ENCODE results near the gene PRSS27. TPM values are rescaled to one million over a fixed set of nuclear protein-coding genes. Genes with fewer than 3 reads are reported as not detected.

Gene PRSS27
- total RNA-seq, 1 experiment from 2014 or later = 14.8 TPM

GRCh38 chr16:2706085-2706484, 13.9 kb downstream of the PRSS27 start:
- Histone ChIP-seq H3K27me3 (ENCODE audit: insufficient read depth, low read depth) (no peaks in the 10 kb centered on the region), H3K79me2 (ENCODE audit: low read depth) (no peaks in the 10 kb centered on the region), H3K9me2 (ENCODE audit: insufficient read depth) (no peaks in the 10 kb centered on the region), H2AFZ (no peak overlapping the region), H4K20me1 (ENCODE audit: insufficient read depth) (no peaks in the 10 kb centered on the region), H3F3A (ENCODE audit: insufficient read depth, low read depth) (no peaks in the 10 kb centered on the region; the same call in 1 of the 2 replicates), H3K36me3 (ENCODE audit: low read depth) (no peaks in the 10 kb centered on the region), H3K27ac (no peak overlapping the region), H3K4me2 (no peak overlapping the region), H3K9me3 (ENCODE audit: insufficient read depth, low read depth) (no peaks in the 10 kb centered on the region), H3K4me1 (replicated peaks; ENCODE audit: insufficient read depth) (no peaks in the 10 kb centered on the region), H3K4me3 (no peak overlapping the region)
- DNase-seq = no peak
- TF ChIP-seq CTCF (conservative IDR thresholded peaks at IDR 0.05) (no peak), EZH2 (IDR thresholded peaks at IDR 0.05; ENCODE audit: low read depth) (no peak)
- CTCF ChIA-PET = no interaction called here
- POLR2A ChIA-PET (ENCODE audit: unreplicated experiment) = no interaction called here
- BruUV-seq (replicated peaks) = no TSS peak
- intact Hi-C loops (cut with micrococcal nuclease; ENCODE audit: unreplicated experiment) = no loop called here

DNA sequence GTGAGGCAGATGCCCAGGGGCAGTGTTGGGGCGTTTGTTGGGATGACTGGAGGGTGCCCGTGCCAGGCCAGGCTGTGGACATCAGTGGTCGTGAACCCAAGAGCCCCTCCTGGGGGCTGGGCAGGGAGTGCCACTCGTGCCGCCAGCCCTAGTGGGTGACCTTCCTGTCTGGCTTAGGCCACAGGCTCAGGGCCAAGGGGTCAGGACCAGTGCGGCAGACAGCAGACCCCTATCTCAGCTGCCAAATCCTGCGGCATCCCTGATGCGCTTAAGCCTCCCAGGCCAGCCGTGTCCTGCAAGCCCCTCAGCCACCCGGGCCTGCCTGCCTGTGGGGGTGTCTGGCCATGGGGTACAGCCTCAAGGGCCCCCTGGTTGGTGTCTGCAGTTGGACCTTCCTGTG, 14.7 kb downstream of the PRSS27 start:
- no peak for TF ChIP-seq EZH2 (IDR thresholded peaks at IDR 0.05; ENCODE audit: low read depth)
- TF ChIP-seq CTCF (conservative IDR thresholded peaks at IDR 0.05) = no peak
- Histone ChIP-seq H3K36me3 (ENCODE audit: low read depth) (no peaks in the 10 kb centered on the region), H3K4me2 (no peak overlapping the region), H3K4me3 (no peak overlapping the region), H3K27ac (no peak overlapping the region), H4K20me1 (ENCODE audit: insufficient read depth) (no peaks in the 10 kb centered on the region), H3K9me3 (ENCODE audit: insufficient read depth, low read depth) (no peaks in the 10 kb centered on the region), H3K27me3 (ENCODE audit: insufficient read depth, low read depth) (no peaks in the 10 kb centered on the region), H2AFZ (no peak overlapping the region), H3K9me2 (ENCODE audit: insufficient read depth) (no peaks in the 10 kb centered on the region), H3K79me2 (ENCODE audit: low read depth) (no peaks in the 10 kb centered on the region), H3K4me1 (replicated peaks; ENCODE audit: insufficient read depth) (no peaks in the 10 kb centered on the region), H3F3A (ENCODE audit: insufficient read depth, low read depth) (no peaks in the 10 kb centered on the region; the same call in 1 of the 2 replicates)
- intact Hi-C loops (cut with micrococcal nuclease; ENCODE audit: unreplicated experiment) = no loop called here
- POLR2A ChIA-PET (ENCODE audit: unreplicated experiment) = no interaction called here
- CTCF ChIA-PET = no interaction called here
- no peak for DNase-seq
- no TSS peak for BruUV-seq (replicated peaks)

DNA sequence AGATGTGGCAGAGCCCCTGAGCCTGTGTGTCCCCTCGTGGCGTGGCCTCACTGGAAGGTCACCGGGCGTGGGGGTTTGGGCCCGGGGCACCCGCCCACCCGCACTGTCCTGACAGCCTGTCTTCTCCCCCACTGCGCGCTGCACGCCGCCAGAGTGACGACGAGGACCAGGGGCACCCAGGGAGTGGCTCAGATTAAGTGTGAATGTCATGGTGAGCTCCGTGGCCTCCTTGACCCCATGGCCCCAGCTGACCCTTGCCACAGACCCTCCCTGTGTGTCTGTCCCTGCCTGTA, 15.1 kb downstream of the PRSS27 start:
- Histone ChIP-seq H3K4me2 (no peak overlapping the region), H3F3A (ENCODE audit: insufficient read depth, low read depth) (no peaks in the 10 kb centered on the region; the same call in 1 of the 2 replicates), H3K9me3 (ENCODE audit: insufficient read depth, low read depth) (no peaks in the 10 kb centered on the region), H4K20me1 (ENCODE audit: insufficient read depth) (no peaks in the 10 kb centered on the region), H3K36me3 (ENCODE audit: low read depth) (no peaks in the 10 kb centered on the region), H3K79me2 (ENCODE audit: low read depth) (no peaks in the 10 kb centered on the region), H3K4me3 (no peak overlapping the region), H3K27me3 (ENCODE audit: insufficient read depth, low read depth) (no peaks in the 10 kb centered on the region), H3K9me2 (ENCODE audit: insufficient read depth) (no peaks in the 10 kb centered on the region), H2AFZ (no peak overlapping the region), H3K4me1 (replicated peaks; ENCODE audit: insufficient read depth) (no peaks in the 10 kb centered on the region), H3K27ac (no peak overlapping the region)
- ChIA-PET POLR2A (ENCODE audit: unreplicated experiment) (no interaction called here), CTCF (interaction anchor here (0.6 kb wide), 1 partner anchor 214 kb away, joined by 3 read pairs; no protein-coding TSS in a partner anchor)
- TF ChIP-seq EZH2 (IDR thresholded peaks at IDR 0.05; ENCODE audit: low read depth) = no peak
- TF ChIP-seq CTCF (conservative IDR thresholded peaks at IDR 0.05) = no peak
- intact Hi-C loops (cut with micrococcal nuclease; ENCODE audit: unreplicated experiment) = no loop called here
- no TSS peak for BruUV-seq (replicated peaks)
- DNase-seq = no peak

Measured in PC-9 (cell line).